D721Med (cell line): Measurements from ENCODE around the gene MILR1.

Experiments used
- DNase-seq: peaks from one replicate; pipeline ENCODE4 v3.0.0; 2011; ENCODE audit warnings: low spot score; ENCODE audit not compliant: insufficient read length
- FAIRE-seq: peaks from 2 replicates; lab custom pipeline; 2011; peaks lifted over from hg19 to GRCh38; lab: Jason Lieb, UNC
- TF ChIP-seq, protein P1 (sequence below): IDR thresholded peaks from 2 replicates; pipeline ENCODE4 v1.5.1; 2012; ENCODE audit warnings: mild to moderate bottlenecking, control low read depth; ENCODE audit not compliant: insufficient read depth; ENCODE audit errors: missing control alignments

The MILR1 gene

DNA sequence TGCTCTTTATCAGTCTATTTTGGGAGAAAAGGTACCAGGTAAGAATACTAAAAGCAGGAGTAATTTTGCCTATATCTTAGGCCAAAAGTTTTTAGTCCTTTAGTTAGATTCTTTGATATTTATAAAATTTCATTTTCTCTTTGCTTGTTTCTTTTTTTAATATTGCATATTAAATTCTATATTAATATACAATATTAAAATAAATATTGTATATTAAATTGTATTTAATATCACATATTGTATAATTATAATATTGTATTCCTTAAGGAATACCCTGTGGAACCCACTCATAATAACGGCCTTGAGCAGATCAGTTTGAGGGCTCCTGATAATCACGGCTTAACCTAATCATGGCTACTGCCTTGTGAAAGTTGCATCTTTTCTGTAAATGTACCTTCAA lies 59.8 kb downstream of the MILR1 start:
- TF ChIP-seq, protein P1, sequence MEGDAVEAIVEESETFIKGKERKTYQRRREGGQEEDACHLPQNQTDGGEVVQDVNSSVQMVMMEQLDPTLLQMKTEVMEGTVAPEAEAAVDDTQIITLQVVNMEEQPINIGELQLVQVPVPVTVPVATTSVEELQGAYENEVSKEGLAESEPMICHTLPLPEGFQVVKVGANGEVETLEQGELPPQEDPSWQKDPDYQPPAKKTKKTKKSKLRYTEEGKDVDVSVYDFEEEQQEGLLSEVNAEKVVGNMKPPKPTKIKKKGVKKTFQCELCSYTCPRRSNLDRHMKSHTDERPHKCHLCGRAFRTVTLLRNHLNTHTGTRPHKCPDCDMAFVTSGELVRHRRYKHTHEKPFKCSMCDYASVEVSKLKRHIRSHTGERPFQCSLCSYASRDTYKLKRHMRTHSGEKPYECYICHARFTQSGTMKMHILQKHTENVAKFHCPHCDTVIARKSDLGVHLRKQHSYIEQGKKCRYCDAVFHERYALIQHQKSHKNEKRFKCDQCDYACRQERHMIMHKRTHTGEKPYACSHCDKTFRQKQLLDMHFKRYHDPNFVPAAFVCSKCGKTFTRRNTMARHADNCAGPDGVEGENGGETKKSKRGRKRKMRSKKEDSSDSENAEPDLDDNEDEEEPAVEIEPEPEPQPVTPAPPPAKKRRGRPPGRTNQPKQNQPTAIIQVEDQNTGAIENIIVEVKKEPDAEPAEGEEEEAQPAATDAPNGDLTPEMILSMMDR, result no peak
- no peak for FAIRE-seq
- DNase-seq, result no peak

DNA sequence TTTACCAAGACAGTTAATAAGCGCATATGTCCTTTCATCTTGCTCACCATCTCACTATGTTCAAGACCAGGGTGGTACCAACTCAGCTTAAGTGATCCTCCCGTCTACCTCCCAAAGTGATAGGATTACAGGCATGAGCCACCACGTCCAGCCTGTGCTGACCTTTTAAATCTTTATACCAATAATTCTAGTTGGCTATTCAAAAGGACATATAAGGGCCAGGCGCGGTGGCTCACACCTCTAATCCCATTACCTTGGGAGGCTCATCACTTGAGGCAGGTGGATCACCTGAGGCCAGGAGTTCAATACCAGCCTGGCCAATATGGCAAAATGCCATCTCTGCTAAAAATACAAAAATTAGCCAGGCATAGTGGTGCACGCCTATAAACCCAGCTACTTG lies 60.3 kb downstream of the MILR1 start:
- TF ChIP-seq, protein P1, result no peak

DNA sequence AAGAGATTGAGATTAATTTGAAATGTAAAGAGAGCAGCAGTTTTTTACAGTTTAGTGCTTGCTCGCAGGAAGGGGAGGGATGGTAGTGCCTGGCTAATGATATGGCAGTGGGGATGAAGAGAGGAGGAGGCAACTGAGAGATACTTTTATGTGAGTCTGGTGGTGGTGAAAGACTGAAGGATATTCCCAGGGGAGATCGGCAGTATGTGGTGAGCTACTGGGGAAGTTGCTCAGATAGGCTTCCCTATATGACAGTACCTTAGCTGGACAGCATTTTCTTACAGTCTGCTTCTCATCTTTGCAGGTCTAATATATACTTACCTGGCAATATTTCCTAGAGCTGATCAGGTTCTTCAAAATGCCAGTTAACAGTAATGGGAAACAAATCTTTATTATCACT lies 66.5 kb downstream of the MILR1 start:
- TF ChIP-seq, protein P1, result no peak
- FAIRE-seq (no peak), DNase-seq (no peak)

More for the DNA sequence above, 60.3 kb downstream of the MILR1 start:
- no peak for DNase-seq
- no peak for FAIRE-seq

DNA sequence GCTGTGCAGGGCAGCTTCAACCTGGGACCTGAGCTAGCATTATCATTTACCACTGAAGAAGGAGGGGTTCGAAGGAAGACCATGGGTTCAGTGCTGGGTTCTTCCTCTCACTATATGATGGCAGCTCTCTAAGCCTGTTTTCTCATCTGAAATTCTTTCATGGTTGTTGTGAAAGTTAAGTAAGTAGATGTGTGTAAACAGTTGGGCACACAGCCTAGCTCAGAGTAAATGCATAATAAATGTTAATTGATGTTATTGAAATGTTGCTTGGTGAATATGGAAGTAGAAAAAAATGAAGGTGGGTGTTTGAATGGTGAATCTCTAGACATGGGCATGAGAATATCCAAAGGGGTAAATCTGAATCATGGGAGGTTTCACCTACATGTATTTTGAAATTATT lies 66.9 kb downstream of the MILR1 start:
- DNase-seq (no peak), FAIRE-seq (no peak)
- TF ChIP-seq, protein P1, result no peak
